Measurements from ENCODE around the gene PIK3C3.

The PIK3C3 gene

DNA sequence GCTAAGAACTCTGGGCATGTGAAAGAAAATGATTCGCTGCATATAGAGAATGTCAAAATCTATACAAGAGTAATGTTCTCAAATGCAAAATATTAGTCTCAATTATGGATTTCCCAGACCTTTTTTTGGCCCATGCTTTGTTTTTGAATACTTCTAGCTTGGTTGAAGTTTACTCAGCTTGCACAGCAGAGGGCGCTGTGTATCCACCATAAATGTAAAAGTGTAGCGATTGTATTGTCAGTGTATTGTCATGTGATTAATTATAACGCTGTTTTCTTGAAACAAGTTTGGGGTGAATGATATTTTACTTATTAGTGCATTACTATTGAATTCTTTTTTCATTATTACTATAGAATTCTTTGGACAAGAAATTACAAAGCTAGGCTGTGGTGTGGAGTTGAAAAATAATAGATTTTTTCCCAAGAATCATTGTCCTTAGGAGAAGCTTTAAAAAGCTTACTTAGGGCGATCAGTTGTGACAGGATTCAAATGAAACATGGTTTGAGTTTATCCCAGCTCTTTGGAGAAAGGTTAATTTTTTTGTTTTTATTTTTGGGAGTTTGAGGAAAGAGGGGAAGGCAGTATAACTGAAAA lies 98.3 kb downstream of the PIK3C3 start:
- H3K4me1 ChIP-seq (ENCODE audit: control insufficient read depth, insufficient read depth, low read length), result no peaks in the 10 kb centered on the region
- no peaks in the 10 kb centered on the region for H3K9me3 ChIP-seq (ENCODE audit: control insufficient read depth, low read length)
- no peak overlapping the region for H3K4me3 ChIP-seq (ENCODE audit: low read length)
- no peaks in the 10 kb centered on the region for H3K27me3 ChIP-seq (ENCODE audit: control insufficient read depth, insufficient read depth, low read length)
- H3K36me3 ChIP-seq (ENCODE audit: control insufficient read depth, insufficient read depth, low read length), result no peaks in the 10 kb centered on the region
- H3K9ac ChIP-seq (ENCODE audit: low read length), result no peak overlapping the region

GRCh38 chr18:42064109-42064508 lies 109.1 kb downstream of the PIK3C3 start:
- Histone ChIP-seq H3K9ac (ENCODE audit: low read length) (no peak overlapping the region), H3K4me3 (ENCODE audit: low read length) (no peak overlapping the region), H3K36me3 (ENCODE audit: control insufficient read depth, insufficient read depth, low read length) (no peaks in the 10 kb centered on the region), H3K9me3 (ENCODE audit: control insufficient read depth, low read length) (no peaks in the 10 kb centered on the region), H3K4me1 (ENCODE audit: control insufficient read depth, insufficient read depth, low read length) (no peaks in the 10 kb centered on the region), H3K27me3 (ENCODE audit: control insufficient read depth, insufficient read depth, low read length) (no peaks in the 10 kb centered on the region)

DNA sequence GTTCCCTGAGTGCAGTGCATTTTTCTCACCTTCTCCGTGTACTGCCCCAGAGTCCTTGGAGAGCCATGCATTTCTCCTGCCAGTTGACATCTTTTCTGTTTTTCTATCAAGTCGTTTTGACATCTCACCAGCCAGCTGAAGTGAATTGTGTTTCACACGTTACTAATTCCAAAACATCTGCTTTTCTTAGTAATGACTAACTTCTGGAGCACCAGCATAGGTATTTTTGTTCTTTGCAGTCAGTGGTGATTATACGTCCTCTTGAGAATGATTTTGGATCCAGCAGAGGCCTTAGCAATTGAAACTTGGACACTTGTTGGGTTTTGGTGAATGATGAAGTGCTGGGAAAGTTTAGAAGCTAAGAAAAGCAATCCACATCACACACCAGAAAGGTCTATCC lies 112.5 kb downstream of the PIK3C3 start:
- no peaks in the 10 kb centered on the region for H3K9me3 ChIP-seq (ENCODE audit: control insufficient read depth, low read length)
- no peaks in the 10 kb centered on the region for H3K36me3 ChIP-seq (ENCODE audit: control insufficient read depth, insufficient read depth, low read length)
- no peak overlapping the region for H3K4me3 ChIP-seq (ENCODE audit: low read length)
- no peaks in the 10 kb centered on the region for H3K27me3 ChIP-seq (ENCODE audit: control insufficient read depth, insufficient read depth, low read length)
- no peak overlapping the region for H3K9ac ChIP-seq (ENCODE audit: low read length)
- no peaks in the 10 kb centered on the region for H3K4me1 ChIP-seq (ENCODE audit: control insufficient read depth, insufficient read depth, low read length)

- Histone ChIP-seq H3K4me3 (ENCODE audit: low read length) (no peak overlapping the region), H3K36me3 (ENCODE audit: control insufficient read depth, insufficient read depth, low read length) (no peaks in the 10 kb centered on the region), H3K9me3 (ENCODE audit: control insufficient read depth, low read length) (no peaks in the 10 kb centered on the region), H3K4me1 (ENCODE audit: control insufficient read depth, insufficient read depth, low read length) (no peaks in the 10 kb centered on the region), H3K27me3 (ENCODE audit: control insufficient read depth, insufficient read depth, low read length) (no peaks in the 10 kb centered on the region), H3K9ac (ENCODE audit: low read length) (no peak overlapping the region)
These were observed 113.0 kb downstream of the PIK3C3 start for GRCh38 chr18:42068030-42068429.

DNA sequence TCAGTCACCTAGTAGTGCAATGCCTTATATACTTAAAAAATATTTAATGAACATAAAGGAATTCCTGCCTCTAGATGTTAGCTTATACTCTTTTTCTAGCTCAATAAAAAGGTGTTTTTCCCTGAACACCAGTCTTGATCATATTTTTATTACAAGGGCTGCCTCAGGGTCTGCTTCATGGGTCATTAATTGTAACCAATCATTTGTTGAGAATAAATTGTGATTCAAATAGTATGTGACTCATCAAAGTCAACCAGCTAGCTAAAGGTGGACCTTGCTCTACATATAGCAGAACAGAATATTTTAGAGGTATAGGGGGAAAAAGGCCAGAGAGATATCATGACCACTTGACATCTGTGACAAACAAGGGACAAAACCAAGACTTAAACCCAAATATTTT lies 114.0 kb downstream of the PIK3C3 start:
- Histone ChIP-seq H3K4me1 (ENCODE audit: control insufficient read depth, insufficient read depth, low read length) (no peaks in the 10 kb centered on the region), H3K27me3 (ENCODE audit: control insufficient read depth, insufficient read depth, low read length) (no peaks in the 10 kb centered on the region), H3K4me3 (ENCODE audit: low read length) (no peak overlapping the region), H3K9ac (ENCODE audit: low read length) (no peak overlapping the region), H3K36me3 (ENCODE audit: control insufficient read depth, insufficient read depth, low read length) (no peaks in the 10 kb centered on the region), H3K9me3 (ENCODE audit: control insufficient read depth, low read length) (no peaks in the 10 kb centered on the region)

GRCh38 chr18:42072407-42072806 lies 117.4 kb downstream of the PIK3C3 start:
- no peaks in the 10 kb centered on the region for H3K27me3 ChIP-seq (ENCODE audit: control insufficient read depth, insufficient read depth, low read length)
- no peaks in the 10 kb centered on the region for H3K36me3 ChIP-seq (ENCODE audit: control insufficient read depth, insufficient read depth, low read length)
- no peak overlapping the region for H3K4me3 ChIP-seq (ENCODE audit: low read length)

GRCh38 chr18:42074704-42075103 lies 119.7 kb downstream of the PIK3C3 start:
- Histone ChIP-seq H3K36me3 (ENCODE audit: control insufficient read depth, insufficient read depth, low read length) (no peaks in the 10 kb centered on the region), H3K9me3 (ENCODE audit: control insufficient read depth, low read length) (no peaks in the 10 kb centered on the region), H3K27me3 (ENCODE audit: control insufficient read depth, insufficient read depth, low read length) (no peaks in the 10 kb centered on the region), H3K9ac (ENCODE audit: low read length) (no peak overlapping the region), H3K4me3 (ENCODE audit: low read length) (no peak overlapping the region), H3K4me1 (ENCODE audit: control insufficient read depth, insufficient read depth, low read length) (no peaks in the 10 kb centered on the region)

More at GRCh38 chr18:42072407-42072806, 117.4 kb downstream of the PIK3C3 start:
- Histone ChIP-seq H3K9ac (ENCODE audit: low read length) (no peak overlapping the region), H3K4me1 (ENCODE audit: control insufficient read depth, insufficient read depth, low read length) (no peaks in the 10 kb centered on the region), H3K9me3 (ENCODE audit: control insufficient read depth, low read length) (no peaks in the 10 kb centered on the region)

- no peaks in the 10 kb centered on the region for H3K4me1 ChIP-seq (ENCODE audit: control insufficient read depth, insufficient read depth, low read length)
- H3K27me3 ChIP-seq (ENCODE audit: control insufficient read depth, insufficient read depth, low read length), result no peaks in the 10 kb centered on the region
- H3K36me3 ChIP-seq (ENCODE audit: control insufficient read depth, insufficient read depth, low read length), result no peaks in the 10 kb centered on the region
- no peak overlapping the region for H3K4me3 ChIP-seq (ENCODE audit: low read length)
- H3K9ac ChIP-seq (ENCODE audit: low read length), result no peak overlapping the region
- H3K9me3 ChIP-seq (ENCODE audit: control insufficient read depth, low read length), result no peaks in the 10 kb centered on the region
These were observed 123.7 kb downstream of the PIK3C3 start for GRCh38 chr18:42078711-42079110.

GRCh38 chr18:42080340-42080739 lies 125.3 kb downstream of the PIK3C3 start:
- H3K4me1 ChIP-seq (ENCODE audit: control insufficient read depth, insufficient read depth, low read length), result no peaks in the 10 kb centered on the region
- H3K27me3 ChIP-seq (ENCODE audit: control insufficient read depth, insufficient read depth, low read length), result no peaks in the 10 kb centered on the region
- H3K9me3 ChIP-seq (ENCODE audit: control insufficient read depth, low read length), result no peaks in the 10 kb centered on the region
- no peak overlapping the region for H3K4me3 ChIP-seq (ENCODE audit: low read length)
- H3K9ac ChIP-seq (ENCODE audit: low read length), result no peak overlapping the region
- H3K36me3 ChIP-seq (ENCODE audit: control insufficient read depth, insufficient read depth, low read length), result no peaks in the 10 kb centered on the region

DNA sequence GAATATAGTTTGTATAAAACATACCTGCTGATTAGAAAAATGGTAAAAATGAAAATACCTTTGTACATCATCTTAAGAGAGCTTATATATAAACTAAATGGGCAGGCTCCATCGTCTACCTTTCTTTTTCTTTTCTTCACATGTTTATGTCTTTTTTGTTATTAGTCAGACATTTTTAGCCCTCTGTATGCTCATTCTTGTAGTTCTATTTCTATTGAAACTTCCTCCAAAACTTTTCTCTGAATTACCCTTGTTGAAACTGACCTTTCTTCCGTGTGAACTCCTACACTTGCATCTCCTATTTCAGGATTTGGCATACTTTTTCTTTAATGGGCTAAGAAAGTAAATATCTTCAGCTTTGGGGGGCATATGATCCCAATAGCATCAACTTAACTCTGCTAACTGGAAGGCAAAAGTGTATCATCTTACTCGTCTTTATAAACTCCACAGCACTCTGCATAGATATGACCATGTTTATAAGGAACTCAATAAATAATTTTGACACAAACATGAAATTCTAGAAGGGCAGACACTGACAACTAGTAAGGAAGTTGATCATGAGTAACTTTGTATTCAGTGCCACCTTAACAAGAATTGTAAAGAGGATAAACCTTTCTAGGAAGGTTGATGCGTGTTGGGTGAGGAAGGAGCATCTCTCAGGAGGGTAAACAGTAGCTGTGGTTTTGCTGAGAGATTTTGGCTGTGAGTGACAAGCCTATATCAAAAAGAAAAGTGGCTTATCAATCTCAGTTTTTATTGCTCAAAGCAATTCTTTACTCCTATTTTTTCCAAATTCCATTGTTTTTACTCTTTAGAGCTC lies 127.6 kb downstream of the PIK3C3 start:
- H3K9ac ChIP-seq (ENCODE audit: low read length), result no peak overlapping the region
- H3K36me3 ChIP-seq (ENCODE audit: control insufficient read depth, insufficient read depth, low read length), result no peaks in the 10 kb centered on the region
- H3K27me3 ChIP-seq (ENCODE audit: control insufficient read depth, insufficient read depth, low read length), result no peaks in the 10 kb centered on the region
- H3K9me3 ChIP-seq (ENCODE audit: control insufficient read depth, low read length), result no peaks in the 10 kb centered on the region
- no peak overlapping the region for H3K4me3 ChIP-seq (ENCODE audit: low read length)
- no peaks in the 10 kb centered on the region for H3K4me1 ChIP-seq (ENCODE audit: control insufficient read depth, insufficient read depth, low read length)

DNA sequence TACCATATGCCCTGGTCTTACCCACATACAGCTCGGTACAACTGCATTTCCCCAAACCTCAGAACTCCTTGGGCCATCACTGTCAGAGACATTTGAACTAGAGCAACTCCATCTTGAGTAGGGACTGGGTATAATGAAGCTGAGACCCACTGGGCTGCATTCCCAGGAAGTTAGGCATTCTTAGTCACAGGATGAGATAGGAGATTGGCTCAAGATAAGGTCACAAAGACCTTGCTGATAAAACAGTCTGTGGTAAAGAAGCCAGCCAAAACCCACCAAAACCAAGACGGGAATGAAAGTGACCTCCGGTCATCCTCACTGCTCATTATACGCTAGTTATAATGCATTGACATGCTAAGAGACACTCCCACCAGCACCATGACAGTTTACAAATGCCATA lies 131.3 kb downstream of the PIK3C3 start:
- Histone ChIP-seq H3K9ac (ENCODE audit: low read length) (no peak overlapping the region), H3K4me3 (ENCODE audit: low read length) (no peak overlapping the region), H3K27me3 (ENCODE audit: control insufficient read depth, insufficient read depth, low read length) (no peaks in the 10 kb centered on the region), H3K9me3 (ENCODE audit: control insufficient read depth, low read length) (no peaks in the 10 kb centered on the region), H3K4me1 (ENCODE audit: control insufficient read depth, insufficient read depth, low read length) (no peaks in the 10 kb centered on the region), H3K36me3 (ENCODE audit: control insufficient read depth, insufficient read depth, low read length) (no peaks in the 10 kb centered on the region)

DNA sequence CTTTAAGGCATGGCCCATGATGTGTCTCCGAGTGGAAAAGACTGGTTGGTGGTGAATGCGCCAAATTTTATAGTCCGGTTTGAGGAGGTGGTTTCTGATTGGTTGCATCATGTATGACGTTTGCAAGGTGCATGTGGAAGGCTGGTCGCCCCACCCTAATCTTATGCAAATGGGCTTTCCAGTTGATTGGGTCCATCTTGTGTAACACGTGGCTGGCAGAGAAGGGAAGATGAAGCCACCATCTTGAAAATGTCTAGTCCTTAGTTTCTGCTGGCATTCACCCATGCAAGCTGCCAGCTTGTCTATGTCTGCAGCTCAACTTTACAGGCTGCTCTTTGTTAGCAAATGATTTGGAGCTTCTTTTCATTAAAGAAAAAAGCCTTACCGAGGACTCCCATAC lies 132.2 kb downstream of the PIK3C3 start:
- Histone ChIP-seq H3K9me3 (ENCODE audit: control insufficient read depth, low read length) (no peaks in the 10 kb centered on the region), H3K9ac (ENCODE audit: low read length) (no peak overlapping the region), H3K4me3 (ENCODE audit: low read length) (no peak overlapping the region), H3K4me1 (ENCODE audit: control insufficient read depth, insufficient read depth, low read length) (no peaks in the 10 kb centered on the region), H3K27me3 (ENCODE audit: control insufficient read depth, insufficient read depth, low read length) (no peaks in the 10 kb centered on the region), H3K36me3 (ENCODE audit: control insufficient read depth, insufficient read depth, low read length) (no peaks in the 10 kb centered on the region)
